Right kidney (tissue), 1 donor: ENCODE results near the gene PRSS22.

Experiments
- DNase-seq: peaks from one replicate; pipeline ENCODE4 v3.0.0-alpha.2; 2016

The PRSS22 gene

GRCh38 chr16:2816751-2817339, 41.1 kb downstream of the PRSS22 start, which contains the start of gene PRSS21:
PRSS21 (plus strand) TSS chr16:2817237; CDS start chr16:2817269, 32 bp downstream.
- no peak for DNase-seq

- no peak for DNase-seq
These were observed 42.6 kb downstream of the PRSS22 start for GRCh38 chr16:2815299-2815771.

- no peak for DNase-seq
These were observed 43.2 kb downstream of the PRSS22 start for GRCh38 chr16:2814551-2815298.

GRCh38 chr16:2813771-2814221, 44.2 kb downstream of the PRSS22 start:
- DNase-seq, result no peak

- DNase-seq, result no peak
These were observed 46.1 kb downstream of the PRSS22 start for GRCh38 chr16:2811703-2812471.

- DNase-seq, result no peak
These were observed 47.3 kb downstream of the PRSS22 start for GRCh38 chr16:2810651-2811050.

GRCh38 chr16:2809149-2809760, 48.7 kb downstream of the PRSS22 start:
- no peak for DNase-seq

GRCh38 chr16:2808181-2808580, 49.8 kb downstream of the PRSS22 start:
- DNase-seq, result no peak

GRCh38 chr16:2806286-2806685, 51.7 kb downstream of the PRSS22 start:
- no peak for DNase-seq

- DNase-seq, result no peak
These were observed 53.2 kb downstream of the PRSS22 start for GRCh38 chr16:2804728-2805127.

GRCh38 chr16:2803545-2804195, 54.3 kb downstream of the PRSS22 start:
- DNase-seq, result no peak
